Placental epithelial cell (primary cell): ENCODE data around the gene ASCC1. TPM values are rescaled to one million over a fixed set of nuclear protein-coding genes. Genes with fewer than 3 reads are reported as not detected.

Source experiments
- small RNA-seq: library from RNA; depleted of rRNA; stranded (forward); fragments of <200 nt; gene quantifications from one replicate; pipeline ENCODE3, GENCODE V24; 2012
- total RNA-seq: library from RNA; depleted of rRNA; stranded (reverse); fragments of >200 nt; gene quantifications from 2 replicates; pipeline ENCODE4 v1.2.3, GENCODE V29; 2012

The ASCC1 gene
- 30.6 and 37.7 TPM in 2 replicates for total RNA-seq

GRCh38 chr10:72215611-72216549 is at the start of gene ASCC1, which contains the start of gene ANAPC16:
ASCC1 (minus strand) TSS chr10:72216276; CDS start chr10:72213298, 2,978 bp downstream.
ANAPC16 (plus strand) TSS chr10:72216012; CDS start chr10:72223915, 7,903 bp downstream.

GRCh38 chr10:72087969-72088888 is 127.8 kb downstream of the ASCC1 start, which contains the start of gene SPOCK2:
SPOCK2 (minus strand) TSS chr10:72088551; CDS start chr10:72088328, 223 bp downstream.

Small RNAs within 50 kb of the gene (small RNA-seq; reads per million reads assigned to genes)
- gene RF00019 (not detected), gene RF00340 (not detected)

Other genes starting within 250 kb of the ASCC1 start
- under 0.01 and 0.39 TPM in 2 replicates for gene SPOCK2, start 127.7 kb downstream of the ASCC1 start, total RNA-seq
- gene ANAPC16, start 264 bp downstream of the ASCC1 start, total RNA-seq, result 81.3 and 83.2 TPM in 2 replicates
- gene DDIT4, start 57.6 kb upstream of the ASCC1 start, total RNA-seq, result 334 and 704 TPM in 2 replicates
- 27.5 and 32.1 TPM in 2 replicates for gene DNAJB12, start 138.6 kb upstream of the ASCC1 start, total RNA-seq